Stimulated activated CD4-positive, alpha-beta T cell treated with anti-CD3 and anti-CD28 coated beads, Interleukin-12 subunit alpha, Interleukin-12 subunit beta, amount 100 ng/mL, for 4 hours (primary cell): ENCODE results near the gene BRDT.
A peak's percentile ranks its signal among the peaks of the same experiment; 100 is the strongest.
"Not testable (repeated sequence)": the region's sequence is repeated elsewhere in the genome, so short reads cannot be mapped to it uniquely, and the experiment has no call there.

Experiments used
- DNase-seq: peaks from one replicate; pipeline ENCODE4 v3.0.0-alpha.2; 2020

The BRDT gene

DNA sequence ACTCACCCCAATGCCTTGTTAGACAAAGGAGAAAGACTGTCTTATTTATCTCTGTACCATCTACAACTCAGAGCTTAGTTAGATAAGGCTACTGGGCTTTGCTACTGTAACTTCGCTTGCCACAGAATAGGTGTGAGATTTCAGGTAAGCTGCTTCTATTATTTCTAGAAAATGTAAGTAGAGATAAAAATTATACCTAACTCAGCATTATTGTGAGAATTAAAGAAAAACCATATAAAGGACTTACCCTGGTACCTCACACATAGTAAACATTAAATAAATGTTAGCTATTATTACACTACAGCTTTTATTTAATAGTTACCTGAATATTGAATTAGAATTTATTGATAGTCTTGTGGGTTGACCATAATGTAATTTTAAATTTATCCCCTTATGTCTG is 44.1 kb downstream of the BRDT start:
- DNase-seq = no peak

DNA sequence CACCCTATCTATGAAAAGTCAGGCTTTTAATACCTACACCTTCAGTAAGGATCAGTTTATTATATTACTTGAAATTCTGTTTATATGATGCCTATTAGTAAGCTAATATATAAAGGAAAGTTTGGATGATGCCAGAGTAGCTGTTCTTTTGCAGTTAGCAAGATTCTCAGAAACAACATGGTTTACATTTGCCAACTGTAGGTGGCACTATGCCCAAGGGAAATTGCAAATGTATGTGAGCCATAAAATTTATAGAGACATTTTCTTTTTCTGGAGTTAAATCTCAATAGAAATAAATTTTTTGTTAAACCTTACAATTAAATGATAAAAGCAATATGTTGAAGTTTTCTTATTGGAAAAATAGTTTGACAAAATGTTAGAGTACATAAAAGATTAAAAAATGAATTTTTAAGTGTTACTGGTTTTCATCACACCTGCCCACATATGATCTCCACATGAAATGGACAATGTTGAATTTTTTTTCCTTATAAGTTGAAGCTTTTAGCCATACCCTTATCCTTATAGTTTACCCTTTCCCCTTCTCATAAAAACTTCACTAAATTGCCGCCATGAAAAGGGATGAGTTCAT is 48.5 kb downstream of the BRDT start:
- peak; percentile 12 for DNase-seq

DNA sequence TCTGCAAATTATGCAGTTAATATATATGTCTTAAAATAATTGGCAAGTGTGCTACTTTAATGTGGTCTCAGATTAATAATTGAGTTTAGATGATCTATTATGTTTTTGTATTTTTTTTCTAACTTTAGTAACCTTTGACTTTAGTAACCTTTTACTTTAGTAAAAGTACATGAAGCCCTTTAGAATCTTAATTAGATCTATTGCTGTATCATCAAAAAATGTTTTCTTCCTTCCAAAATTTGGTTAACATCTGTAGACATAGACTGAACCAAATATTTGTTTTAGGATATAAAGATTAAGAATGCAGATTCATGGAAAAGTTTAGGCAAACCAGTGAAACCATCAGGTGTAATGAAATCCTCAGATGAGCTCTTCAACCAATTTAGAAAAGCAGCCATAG is 54.9 kb downstream of the BRDT start:
- no peak for DNase-seq

DNA sequence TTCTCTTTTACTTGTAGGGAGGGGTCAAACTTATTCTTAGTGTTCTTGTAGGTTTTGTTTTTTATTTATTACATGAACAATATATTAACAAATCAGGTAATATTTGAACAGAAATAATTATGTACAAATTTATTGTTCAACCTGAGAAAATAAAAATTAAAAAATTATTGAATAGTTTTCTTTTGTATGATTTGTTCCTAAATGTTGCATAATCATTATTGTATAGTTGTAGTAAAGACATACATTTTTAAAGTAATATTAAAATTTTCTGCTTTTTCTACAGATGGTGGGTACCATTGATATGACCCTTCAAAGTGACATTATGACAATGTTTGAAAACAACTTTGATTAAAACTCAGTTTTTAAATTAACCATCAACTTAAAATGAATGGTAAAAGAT is 64.7 kb downstream of the BRDT start:
- no peak for DNase-seq

DNA sequence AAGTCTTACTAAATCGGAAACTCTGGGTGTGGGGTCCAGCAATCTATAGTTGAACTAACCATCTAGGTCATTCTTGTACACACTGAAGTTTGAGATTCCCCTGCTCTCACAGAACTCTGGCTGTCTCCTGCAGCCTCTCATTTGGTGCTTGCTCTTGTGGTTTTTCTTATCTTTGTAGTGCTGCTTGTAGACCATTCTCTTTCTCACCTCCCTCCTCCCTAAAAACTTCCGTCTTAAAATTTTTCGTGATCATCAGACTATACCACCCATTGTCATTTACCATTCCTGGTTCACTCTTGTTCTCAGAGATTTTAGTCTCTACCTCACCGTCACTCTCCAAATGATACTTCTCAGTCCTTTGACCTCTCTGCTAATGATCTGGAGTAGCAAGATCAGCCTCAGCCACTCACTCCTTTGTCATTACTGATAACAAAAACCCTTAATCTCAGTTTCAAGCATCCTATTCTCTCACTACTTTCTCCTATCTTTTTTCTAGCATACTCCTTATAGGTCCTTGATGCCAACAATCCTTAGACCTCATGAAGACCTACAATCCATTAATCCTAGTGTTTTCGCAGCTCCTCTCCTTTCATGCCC is 67.6 kb downstream of the BRDT start:
- DNase-seq = no peak

DNA sequence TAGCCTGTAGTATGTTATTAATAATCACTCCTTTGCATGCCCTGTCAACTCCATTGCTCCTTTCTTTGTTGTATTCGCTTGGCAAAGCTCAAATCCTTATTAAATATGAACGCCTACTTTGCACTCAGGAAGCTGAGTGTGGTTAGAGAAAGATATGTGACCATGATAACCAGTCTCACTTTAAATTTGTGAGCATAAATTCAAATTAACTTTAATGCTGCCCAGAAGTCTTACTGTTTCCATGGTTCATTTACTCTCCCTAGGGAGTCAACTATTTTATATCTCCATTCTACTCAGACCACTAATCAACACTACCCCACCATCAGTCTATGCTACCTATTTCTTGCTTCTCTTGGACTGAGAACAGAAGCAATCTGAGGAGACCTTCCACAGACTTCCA is 68.5 kb downstream of the BRDT start:
- DNase-seq = no peak

DNA sequence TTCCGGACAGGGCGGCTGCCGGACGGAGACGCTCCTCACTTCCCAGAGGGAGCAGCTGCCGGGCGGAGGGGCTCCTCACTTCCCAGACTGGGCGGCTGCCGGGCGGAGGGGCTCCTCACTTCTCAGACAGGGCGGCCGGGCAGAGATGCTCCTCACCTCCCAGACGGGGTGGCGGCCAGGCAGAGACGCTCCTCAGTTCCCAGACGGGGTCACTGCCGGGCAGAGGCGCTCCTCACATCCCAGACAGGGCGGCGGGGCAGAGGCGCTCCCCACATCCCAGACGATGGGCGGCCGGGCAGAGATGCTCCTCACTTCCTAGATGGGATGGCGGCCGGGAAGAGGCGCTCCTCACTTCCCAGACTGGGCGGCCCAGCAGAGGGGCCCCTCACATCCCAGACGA is 76.8 kb downstream of the BRDT start:
- DNase-seq = not testable (repeated sequence)

DNA sequence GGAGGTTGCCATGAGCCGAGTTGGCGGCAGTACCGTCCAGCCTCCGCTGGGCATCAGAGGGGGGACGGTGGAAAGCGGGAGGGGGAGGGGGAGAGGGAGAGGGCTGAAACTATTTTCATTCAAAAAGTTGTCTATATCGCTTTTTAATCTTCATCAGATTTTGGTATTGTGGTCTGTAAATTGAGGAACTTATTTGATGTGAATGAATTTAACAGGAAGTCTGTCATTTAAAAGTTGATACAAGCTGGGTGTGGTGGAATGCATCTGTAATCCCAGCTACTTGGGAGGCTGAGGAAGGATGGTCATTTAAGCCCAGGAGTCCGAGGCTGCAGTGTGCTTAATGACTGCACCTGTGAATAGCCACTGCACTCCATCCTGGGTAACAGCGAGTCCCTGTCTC is 77.6 kb downstream of the BRDT start:
- no peak for DNase-seq

DNA sequence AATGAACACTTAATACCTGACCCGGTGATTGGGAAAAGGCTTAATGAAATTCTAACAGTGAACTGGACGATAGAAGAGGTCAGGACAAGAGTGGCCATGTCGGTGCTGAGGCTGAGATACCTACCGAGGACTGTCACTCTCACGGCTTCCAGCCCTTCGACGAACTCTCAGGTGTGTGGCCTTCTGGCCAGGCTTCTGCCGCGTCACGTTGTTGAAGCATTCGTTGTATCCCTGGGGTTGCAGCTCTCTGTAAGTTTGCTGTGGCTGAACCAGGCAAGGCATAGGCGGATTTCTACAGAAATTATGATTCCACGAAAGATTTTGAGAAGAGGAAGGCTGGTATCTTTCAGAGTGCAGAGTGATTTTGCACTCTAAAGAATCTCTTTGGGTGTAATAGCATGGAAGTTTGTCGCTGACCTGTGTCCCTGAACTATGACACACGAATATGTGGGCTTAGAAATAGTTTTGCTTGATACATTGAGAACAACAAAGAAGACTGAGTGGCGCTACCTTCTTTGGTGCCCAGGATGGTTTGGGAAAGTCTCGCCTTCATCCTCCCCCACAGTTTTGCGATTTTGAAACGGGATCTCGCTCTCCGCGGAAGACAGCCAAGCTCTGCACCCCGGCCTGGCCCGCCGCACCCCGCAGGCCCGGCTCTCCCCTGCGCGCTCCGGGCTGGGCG is 80.2 kb downstream of the BRDT start:
- DNase-seq = no peak

DNA sequence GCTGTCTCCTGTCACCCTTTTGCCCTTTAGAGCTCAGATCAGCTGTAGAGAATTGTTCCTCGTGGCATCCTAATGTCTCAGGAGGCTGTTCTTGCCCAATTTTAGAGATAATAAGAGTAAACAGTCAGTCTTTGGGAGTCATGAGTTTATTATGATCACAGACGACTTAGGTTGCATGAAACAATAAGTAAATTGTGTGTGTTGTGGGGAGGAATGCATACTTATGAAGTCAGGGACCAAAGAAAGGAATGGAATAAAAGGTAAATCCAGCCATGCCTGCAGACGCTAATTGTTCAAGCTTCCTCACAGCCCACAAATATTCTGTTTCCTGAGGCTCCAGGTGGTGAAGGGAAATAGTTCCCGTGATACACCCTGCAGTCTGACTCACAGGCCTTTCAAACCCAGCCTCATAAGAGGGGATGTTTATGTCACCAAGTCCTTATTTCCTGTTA is 81.5 kb downstream of the BRDT start:
- DNase-seq = no peak

DNA sequence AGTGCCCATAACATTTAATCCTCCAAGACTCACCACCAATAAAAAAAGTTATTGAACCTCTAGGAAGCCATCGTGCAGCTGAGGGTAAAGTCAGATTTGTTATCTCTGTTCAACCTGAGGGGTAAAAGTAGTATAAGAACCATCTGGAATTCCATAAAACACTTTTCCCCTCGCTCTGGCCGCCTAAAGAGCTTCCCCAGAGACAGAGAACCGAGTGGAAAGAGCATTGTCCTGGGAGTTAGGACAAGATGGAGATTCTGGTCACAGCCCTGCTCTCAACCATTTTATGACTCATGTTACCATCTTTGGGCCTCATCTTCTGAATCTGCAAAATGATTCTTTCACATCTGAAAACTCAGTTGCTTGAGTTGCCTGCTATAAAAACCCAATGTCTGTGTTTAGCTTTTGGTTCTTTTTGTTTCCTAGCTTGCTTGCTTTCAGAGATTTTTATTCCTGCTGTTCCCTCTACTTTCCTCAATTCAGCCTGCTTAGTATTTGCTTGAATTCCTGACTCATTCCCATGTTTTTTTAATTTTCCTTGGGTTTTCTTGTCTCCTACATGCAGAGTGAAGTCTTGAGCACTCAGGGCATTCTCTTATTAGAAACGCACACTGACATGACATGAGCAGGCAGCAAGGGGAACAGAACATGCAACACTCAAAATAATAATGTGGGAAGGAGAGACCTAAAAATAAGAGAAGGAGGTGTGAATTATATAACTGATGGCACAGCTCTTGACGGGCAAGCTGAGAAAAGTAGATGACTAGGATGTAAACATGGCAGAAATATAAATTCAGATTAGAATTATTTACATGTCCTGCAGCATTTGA is 82.3 kb downstream of the BRDT start:
- no peak for DNase-seq

DNA sequence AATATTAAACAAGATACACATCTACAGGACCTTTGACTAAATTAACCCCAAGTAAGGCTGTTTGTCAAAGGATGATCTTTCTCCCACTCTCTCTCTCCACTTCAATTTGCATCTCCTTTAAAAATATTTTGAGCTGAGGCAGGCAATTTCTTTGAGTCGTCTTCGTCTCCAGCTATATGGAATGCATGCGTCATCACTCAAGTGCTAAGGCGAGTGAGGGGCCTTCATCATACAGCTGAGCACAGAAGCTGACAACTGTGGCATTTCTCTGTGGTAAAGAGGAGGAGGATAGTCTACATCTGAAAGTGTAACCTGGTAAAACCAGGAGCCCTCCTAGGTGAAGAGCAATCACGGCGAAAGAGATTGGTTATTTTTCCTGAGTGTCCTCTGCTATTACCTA is 88.2 kb downstream of the BRDT start:
- DNase-seq = no peak

DNA sequence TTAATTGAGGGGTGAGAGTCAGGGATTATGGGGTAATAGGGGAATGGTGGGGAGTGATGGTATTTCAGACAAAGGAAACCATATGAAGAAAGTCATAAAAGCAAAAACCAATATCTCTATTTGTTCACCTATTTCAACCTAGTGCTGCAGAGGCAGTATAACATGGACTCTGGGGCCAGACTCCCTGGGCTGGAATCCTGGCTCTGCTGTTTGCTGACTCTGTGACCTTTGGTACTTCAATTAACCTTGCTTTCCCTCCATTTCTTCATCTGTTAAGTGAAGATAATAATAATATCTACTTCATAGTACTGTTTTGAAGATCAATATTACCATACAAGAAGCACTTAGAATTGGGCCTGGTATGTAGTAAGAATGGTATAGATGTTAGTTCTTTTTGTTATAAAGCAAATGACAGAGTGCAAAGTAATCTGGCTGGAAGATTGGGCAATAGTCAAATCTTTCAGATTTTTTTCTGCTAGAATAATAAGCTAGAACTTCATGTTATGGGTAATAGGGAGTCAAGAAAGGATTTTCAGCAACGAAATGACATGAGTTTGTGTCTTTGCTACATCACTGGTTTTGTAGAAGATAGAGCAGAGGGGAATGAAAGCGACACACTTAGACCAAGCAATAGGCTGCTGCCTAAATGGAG is 89.6 kb downstream of the BRDT start:
- no peak for DNase-seq

DNA sequence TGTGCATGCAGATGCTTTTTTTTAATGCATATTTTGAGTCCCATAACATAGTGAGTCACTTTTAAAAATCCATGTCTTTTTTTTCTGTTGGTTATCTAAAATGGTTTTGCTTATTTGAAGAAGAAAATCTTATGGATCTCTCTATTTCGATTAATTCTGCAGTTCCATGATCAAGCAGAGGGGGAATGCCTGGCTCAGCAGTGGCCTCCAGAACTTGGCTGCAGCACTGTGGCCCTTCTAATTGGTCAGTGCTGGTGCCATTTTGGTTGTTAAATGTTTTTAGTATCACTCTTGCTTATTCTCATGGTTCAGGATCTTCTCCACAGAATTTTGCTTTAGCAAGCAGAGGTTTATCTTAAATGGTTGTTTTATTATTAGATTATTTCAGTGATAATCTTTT is 91.8 kb downstream of the BRDT start:
- DNase-seq = no peak

DNA sequence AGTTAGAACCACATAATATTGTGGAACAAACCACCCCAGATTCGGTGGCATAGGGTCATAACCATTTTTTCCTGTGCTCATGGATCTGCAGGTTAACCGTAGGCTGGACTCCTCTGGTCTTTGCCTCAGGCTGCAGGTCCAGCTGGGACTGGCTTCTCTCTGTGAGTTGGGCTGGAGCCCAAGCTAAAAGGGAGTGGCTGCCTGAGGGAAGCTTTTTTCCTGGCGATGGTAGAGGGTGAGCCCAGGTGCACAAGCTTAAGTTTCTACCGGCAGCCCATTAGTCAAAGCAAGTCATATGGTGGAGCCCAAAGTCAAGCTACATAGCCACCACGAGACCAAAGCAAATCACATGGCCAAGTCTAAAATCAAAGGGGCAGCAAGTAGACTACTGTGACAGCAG is 94.4 kb downstream of the BRDT start:
- DNase-seq = no peak

DNA sequence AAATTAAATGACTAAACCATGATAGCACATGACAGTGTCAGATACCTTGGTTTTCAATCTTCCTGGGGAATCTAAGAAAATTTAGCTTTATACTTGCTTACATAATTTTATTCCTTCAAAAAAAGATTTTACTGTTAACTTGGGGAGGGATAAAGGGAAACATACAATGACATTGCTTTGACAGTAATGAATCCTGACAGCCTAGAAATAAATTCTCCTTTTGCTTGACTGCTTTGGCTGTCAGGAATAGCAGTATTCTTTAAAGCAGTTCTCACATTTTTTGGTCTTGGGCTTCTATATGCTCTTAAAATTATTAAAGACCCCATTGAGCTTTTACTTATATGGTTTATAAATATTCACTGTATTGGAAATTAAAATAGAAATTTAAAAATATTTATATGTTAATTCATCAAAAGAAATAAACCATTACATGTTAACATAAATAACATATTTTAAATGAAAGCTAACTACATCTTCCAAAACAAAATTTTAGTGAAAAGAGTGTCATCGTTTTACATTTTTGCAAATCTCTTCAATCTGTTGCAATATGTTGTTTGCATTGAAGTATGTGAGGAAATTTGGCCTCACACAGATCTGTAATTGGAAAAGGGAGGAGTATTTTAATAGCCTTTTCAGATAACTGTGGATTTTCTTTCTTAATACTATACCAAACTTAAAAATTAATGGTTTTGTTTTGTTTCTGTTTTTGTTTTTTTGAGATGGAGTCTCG is 96.7 kb downstream of the BRDT start:
- no peak for DNase-seq

DNA sequence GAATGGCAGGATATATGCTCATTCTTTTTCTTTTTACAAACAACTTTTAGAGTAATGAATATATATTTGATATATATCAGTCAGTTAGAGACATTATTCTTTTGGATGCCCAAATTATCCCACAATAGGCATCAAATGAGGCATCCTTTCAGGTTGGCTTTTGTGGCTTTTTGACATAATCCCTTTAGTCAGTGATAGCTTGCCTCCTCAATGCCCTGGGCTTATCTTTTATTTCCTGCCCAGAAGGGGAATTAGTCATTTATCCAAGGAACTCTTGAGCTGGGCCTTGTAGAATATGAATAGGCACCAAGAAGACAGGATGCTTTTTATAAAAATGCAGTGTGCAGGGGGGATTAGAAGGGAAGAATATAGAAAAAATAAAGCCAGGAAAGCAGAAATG is 102.7 kb downstream of the BRDT start:
- DNase-seq = no peak
